ENCODE measurements around the gene GGN.
"Not testable (repeated sequence)": the region's sequence is repeated elsewhere in the genome, so short reads cannot be mapped to it uniquely, and the experiment has no call there.

The GGN gene

DNA sequence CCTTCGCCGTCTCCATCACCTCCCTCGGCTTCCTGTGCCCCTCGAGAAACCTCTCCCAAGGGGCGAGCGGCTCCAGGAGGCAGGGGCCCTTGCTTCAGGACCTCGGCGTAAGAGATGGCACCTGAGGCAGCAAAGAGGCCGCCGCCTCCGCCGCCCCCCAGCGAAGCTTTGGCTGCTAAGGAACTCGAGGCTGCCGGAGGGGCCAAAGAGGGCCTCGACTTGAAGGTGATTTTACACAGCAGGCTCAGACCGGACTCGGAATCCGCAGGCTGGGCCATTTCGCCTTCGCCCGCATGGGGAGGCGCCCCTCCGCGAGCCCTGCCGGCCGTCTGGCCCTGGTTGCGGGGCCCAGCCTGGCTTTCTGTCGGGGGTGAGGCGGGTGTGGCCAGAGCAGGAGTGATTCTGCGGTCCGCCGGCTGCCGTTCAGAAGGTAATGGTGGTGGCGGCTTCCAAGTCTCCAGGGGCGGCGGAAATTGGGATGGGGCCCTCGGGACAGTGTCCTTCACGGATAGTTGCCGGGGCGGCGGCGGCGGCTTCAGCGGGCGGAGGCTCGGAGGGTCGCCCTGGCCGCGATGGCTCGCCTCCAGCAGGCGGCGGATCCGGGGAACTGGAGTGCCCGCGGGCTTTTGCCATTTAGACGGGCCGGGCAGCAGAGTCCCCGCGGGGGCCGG, 1.4 kb downstream of the GGN start:
- DNase-seq (ENCODE audit: low read depth in 2 of 2) = no peak

DNA sequence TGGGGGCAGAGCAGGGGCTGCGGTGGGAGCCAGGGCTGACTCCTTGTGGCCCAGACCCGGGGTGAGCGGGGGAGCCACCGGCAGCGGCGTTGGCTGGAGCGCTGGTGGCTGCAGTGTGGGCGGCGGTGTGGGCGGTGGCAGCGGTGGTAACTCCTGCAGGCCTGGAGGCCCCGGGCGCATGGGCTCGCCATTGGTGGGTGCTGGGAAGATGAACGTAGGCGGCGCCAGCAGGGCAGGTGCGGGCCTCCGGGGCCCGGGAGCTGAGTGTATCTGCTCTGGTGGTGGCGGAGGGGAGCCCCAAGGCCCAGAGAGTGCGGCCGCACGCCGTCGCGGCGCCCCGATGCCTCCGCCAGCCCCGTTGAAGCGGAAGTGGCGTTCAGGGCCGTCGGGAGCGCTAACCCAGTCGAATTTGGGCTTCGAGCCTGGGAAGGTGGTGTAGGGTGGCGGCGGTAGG, 2.0 kb downstream of the GGN start:
- DNase-seq (ENCODE audit: low read depth in 2 of 2) = no peak

DNA sequence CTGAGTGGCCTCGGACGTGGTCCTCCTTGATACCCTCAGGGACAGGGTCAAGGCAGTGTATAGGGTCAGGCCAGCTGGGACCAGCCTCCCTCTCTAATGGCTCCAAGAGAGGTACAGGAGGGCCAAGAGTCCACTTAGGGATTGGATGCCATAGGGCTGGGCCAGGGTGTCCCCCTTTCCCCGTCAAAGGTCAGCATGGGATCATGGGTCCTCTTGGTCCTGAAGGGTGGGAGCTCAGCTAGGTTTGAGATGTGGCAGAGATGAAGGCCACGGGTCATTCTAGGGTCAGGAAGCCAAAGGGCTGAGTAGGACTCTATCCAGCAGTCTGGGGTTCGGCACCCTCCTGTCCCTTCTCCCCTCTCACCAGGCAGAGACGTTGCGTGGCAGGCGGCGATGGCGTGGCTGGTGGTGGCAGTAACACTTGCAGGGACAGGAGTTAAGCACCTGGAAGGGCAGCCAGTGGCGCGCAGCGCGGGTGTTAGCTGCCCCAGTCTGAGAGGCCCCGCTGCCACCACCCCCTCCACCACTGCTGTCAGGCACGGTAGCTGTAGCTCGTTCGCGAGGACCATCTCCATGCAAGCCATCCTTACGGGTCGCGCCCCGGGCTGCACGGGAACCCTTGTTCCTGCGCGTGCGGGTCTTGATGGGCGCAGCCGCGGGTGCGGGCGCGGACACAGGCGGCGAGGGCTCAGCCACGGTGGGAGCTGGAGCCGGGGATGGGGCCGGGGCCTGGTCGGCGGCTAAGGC, 2.6 kb downstream of the GGN start:
- DNase-seq (ENCODE audit: low read depth in 2 of 2) = no peak

DNA sequence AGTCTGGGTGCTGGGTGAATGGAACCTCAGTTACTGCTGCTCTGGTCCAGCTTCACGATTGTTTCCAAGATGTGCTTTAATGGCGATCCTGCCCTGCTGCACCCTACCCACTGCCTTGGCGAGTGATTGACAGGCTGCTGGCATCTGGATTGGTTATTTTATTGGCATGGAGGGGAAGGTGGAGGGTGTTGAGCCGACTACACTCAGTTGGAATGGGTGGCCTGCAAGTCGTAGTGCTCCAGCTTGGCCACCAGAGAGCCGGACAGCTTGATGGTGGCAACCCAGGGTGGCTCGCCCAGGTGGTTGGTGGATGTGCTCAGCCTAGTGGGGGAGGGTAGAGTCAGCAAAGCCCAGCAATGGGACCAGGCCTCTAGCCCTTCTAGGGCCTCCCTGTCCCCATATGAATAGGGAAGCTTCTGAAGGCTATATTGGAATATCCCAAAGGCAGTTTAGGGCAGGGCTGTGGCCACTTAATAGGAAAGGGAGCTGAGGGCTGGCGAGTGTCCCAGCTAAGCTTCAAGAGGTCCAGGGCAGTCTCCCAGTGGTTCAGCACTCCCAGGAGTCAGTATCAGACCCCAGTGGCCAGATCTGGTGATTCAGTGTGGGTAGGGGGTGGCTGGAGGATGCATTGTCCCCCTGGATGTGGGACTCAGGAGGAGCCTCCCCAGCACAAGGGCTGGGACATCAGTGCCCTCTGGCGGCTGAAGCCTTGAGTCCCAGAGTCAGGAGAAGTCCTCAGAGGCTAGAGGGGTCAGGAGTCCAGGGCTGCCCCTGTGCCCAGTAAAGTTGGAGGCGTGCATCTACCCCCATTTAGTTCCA, 3.4 kb downstream of the GGN start:
- no peak for DNase-seq (ENCODE audit: low read depth in 2 of 2)

DNA sequence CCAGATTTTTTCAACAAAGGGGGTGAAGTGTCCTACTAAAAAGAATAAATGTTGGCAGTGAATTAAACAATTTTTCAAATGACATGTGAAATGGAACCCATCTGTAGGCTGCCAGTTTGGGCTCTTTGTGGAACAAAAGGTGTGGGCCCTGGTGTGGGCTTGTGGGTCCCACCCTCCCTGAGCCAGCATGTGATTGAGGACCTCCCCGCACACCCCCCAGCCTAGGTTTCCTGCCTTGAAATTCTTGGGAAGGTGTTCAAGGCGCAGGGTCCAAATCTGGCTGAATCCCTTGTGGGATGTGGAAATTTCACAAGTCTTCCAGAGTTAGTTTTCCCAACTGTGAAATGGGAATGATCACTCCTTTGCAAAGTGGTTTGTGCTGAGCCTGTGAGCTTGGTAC, 4.1 kb downstream of the GGN start:
- no peak for DNase-seq (ENCODE audit: low read depth in 2 of 2)

DNA sequence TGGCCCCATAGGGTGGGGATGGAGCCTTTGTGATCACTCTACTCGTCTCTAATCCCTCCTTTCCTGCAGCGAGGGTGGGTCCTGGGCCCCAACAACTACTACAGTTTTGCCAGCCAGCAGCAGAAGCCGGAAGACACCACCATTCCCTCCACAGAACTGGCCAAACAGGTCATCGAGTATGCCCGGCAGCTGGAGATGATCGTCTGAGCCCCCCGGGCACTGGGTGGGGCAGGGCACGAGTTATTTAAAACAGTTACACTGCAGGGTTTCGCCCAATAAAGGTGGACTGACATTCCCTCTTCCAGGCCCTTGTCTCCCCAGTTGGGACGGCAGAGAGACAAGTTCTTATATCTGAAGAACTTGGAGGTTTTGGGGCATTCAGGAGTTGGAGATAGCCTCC, 4.7 kb downstream of the GGN start:
- DNase-seq (ENCODE audit: low read depth in 2 of 2) = no peak

DNA sequence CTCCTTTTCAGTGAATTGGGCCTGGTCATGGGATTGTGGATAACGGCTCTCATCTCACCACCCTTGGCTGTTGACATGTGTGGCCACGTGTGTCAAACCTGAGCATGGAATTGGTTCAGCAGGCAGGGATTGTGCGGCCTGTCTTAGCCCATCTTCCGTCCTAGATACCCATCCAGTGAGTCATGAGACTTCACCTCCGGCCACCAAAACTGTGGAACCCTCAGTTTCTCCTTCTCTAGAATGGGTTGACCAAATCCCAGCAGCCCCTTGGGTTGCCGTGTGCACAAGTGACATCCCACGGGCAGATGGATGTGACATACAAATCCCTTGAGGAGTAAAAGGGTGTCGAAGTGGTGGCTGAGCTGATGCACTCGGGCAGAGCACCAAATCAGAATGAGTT, 6.7 kb downstream of the GGN start:
- no peak for DNase-seq (ENCODE audit: low read depth in 2 of 2)

DNA sequence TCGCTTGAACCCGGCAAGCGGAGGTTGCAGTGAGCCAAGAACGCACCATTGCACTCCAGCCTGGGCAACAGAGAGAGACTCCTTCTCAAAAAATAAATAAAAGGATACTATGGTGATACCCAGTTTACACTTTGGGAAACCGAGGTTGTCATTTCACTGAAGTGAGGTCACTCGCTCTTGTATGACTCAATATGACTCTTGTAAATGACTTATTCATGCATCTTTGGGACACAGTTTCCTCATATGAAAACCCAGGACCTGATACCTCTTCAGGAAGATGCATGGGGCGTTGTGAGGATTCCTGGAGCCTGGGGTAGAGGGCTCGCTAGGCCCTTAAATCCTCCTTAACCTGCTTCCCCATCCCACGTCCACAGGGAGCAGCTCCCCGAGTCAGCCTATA, 9.0 kb downstream of the GGN start:
- DNase-seq (ENCODE audit: low read depth in 2 of 2) = no peak

DNA sequence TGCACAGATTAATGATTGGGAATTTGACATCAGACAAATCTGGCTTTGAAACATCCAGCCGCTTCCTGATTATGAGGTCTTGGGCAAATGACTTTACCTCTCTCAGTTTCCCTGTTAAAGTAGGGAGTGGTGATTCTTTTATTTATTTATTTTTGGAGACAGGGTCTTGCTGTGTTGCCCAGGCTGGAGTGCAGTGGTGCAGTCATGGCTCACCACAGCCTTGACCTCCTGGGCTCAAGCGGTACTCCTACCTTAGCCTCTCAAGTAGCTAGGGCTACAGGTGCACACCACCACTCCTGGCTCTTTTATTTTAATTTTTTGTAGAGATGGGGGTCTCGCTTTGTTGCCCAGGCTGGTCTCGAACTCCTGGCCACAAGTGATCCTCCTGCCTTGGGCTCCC, 10.8 kb downstream of the GGN start:
- DNase-seq (ENCODE audit: low read depth in 2 of 2) = no peak

DNA sequence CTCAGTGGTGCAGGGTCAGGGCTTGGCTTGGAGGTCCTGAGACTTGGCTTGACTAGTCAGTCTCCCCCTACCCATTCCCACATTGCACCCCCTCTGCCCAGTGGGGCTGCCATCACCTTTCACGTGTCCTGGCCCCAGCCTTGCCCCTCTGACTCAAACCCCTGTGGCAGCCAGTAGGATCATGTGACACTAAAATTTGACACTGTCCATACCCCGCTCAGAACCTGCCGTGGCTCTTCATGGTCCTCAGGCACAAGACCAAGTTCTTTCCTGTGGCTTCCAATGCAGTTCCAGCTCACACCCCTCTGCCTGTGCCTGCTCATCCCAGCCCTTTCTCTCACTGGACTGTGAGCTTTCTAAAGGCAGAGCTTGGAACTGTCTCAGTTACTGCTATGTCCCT, 11.3 kb downstream of the GGN start:
- DNase-seq (ENCODE audit: low read depth in 2 of 2) = no peak

DNA sequence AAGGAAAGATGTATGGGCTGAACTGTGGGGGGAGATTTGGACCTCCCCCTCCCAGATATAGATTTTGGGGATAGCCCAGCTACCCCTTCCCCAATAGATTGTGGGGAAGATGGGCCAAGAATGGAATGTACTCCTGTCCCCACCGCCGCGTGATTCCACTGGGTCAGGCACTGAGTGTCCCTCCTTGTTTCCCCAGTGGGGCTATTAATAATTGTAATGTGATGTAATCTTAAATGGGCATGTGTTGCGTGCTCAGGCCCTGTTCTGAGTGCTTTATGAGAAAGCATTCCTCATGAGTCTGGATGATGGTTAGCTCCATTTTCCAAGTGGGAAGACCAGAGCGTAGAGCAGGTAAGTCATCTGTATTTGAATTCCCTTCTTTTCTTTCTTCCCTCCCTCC, 12.1 kb downstream of the GGN start:
- DNase-seq (ENCODE audit: low read depth in 2 of 2) = no peak

DNA sequence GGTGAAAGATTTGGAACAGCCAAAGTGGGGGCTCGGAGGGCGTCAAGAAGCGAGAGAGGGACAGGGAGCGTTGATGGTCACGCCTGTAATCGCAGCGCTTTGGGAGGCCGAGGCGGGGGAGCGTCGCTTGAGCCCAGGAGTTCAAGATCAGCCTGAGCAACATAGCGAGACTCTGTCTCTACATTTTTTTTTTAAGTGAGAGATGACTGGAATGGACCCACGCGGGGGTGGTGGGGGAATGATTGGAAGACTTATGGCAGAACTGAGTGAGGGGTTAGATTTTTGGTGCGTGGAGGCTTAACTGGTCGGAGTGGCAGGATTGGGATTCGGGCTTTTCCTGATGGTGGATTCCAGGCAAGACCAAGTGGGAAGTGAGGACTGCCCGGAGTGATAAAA, 12.7 kb downstream of the GGN start:
- no peak for DNase-seq (ENCODE audit: low read depth in 2 of 2)

DNA sequence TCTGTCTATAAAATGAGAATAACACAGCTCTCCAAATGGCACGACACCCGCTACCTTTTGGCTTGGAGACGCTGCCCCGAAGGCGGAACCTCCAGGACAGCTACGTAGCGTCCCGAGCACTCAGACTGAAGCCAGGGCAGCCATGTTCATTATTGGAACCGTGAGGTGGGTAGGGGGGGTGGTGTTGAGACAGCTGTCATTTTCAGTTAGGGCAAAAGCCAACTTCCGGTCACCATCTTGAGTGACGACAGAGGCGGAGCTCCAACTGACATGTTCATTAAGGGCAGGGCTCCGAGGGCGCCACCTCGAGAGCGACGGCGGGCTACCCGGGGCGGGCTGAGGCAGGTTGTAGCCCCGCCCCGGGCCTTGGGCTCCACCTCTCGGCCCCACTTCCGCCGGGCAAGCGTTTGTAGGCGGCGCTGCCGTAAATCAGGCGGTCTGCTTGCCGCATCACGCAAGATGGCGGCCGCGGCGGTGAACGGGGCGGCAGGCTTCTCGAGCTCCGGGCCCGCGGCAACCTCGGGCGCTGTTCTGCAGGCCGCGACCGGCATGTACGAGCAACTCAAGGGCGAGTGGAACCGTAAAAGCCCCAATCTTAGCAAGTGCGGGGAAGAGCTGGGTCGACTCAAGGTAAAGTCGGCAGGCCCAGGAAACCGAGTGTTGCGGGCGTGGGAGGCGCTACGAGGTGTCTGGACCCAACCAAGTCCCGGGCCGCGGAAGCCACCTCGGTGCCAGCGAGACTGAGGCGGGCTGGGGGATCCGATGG, 13.3 kb downstream of the GGN start, which contains the start of gene PSMD8:
TSS of gene PSMD8 (plus strand) at position 240 of the 766 bp plus-strand sequence. CDS start at position 271, 31 bp downstream.
- peak; percentile 93 to 94 for DNase-seq (ENCODE audit: low read depth in 2 of 2)

DNA sequence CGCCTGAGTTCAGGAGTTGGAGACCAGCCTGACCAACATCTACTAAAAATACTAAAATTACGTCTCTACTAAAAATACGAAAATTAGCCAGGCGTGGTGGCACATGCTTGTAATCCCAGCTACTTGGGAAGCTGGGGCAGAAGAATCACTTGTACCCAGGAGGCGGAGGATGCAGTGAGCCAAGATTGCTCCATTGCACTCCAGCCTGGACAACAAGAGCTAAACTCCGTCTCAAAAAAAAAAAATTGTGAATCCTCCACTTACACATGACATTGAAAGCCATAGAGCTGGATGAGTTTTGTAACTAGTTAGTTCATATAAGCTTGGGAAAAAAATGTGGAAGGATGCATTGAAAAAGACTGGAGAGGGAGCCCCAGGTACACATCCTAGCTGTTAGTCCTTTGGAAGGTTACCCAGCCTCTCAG, 13.9 kb downstream of the GGN start:
- no peak for DNase-seq (ENCODE audit: low read depth in 2 of 2)

DNA sequence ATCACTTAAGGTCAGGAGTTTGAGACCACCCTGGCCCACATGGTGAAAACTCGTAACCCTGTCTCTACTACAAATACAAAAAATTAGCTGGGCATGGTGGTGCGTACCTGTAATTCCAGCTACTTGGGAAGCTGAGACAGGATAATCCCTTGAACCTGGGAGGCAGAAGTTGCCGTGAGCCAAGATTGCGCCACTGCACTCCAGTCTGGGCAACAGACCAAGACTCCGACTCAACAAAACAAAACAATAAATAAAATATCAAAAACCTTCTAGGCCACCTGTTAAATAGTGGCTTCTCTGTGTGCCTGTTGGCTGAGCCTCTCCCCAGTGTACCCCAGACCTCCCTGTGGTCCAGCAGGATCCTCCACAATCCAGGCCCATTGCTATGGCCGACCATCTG, 16.8 kb downstream of the GGN start:
- no peak for DNase-seq (ENCODE audit: low read depth in 2 of 2)

DNA sequence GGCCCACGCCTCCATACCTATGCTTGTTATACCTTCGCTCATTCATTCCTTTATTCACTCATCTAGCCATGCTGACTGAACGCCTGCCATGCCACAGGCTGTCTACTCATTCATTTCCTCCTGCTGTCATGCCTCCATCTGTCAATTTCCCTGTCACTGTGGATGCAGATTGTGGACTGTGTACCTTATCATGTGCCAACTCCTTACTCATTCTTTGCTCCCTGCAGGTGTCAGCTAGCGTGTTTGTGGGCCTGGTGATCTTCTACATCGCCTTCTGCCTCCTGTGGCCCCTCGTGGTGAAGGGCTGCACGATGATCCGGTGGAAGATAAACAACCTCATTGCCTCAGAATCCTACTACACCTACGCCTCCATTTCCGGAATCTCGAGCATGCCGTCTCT, 17.5 kb downstream of the GGN start:
- DNase-seq (ENCODE audit: low read depth in 2 of 2) = no peak

DNA sequence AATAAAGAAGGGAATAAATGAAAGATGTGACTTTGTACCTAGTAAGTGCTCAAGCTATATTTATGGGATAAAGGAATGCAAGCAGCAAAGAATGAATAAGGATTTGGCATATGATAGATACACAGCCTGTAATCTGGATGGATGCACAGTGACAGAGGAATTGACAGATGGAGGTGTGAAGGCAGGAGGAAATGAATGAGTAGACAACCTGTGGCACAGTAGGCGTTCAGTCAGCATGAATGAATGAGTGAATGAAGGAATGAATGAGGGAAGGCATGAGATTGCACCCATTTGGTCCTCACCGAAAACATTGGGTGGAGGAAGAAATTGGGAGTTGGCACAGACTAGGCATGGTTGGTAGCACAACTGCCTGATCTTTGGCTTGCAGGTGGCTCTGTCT, 18.2 kb downstream of the GGN start:
- DNase-seq (ENCODE audit: low read depth in 2 of 2) = no peak

DNA sequence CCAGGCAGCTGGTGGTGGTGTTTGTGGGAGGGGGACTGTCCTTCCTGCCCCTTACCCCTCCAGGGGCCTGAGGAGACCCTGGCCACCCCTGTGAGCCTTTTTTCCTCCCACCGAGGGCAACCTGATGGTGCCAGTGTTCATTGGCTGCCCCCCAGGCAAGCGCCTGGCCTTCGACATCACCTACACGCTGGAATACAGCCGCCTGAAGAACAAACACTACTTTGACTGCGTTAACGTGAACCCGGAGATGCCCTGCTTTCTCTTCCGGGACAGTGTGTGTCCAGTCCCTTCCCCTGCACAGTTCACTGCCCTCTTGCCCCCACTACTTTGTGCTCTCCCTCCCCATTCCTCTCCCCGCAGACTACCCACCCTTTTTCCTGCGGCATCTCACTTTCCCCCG, 20.8 kb downstream of the GGN start:
- DNase-seq (ENCODE audit: low read depth in 2 of 2) = no peak

DNA sequence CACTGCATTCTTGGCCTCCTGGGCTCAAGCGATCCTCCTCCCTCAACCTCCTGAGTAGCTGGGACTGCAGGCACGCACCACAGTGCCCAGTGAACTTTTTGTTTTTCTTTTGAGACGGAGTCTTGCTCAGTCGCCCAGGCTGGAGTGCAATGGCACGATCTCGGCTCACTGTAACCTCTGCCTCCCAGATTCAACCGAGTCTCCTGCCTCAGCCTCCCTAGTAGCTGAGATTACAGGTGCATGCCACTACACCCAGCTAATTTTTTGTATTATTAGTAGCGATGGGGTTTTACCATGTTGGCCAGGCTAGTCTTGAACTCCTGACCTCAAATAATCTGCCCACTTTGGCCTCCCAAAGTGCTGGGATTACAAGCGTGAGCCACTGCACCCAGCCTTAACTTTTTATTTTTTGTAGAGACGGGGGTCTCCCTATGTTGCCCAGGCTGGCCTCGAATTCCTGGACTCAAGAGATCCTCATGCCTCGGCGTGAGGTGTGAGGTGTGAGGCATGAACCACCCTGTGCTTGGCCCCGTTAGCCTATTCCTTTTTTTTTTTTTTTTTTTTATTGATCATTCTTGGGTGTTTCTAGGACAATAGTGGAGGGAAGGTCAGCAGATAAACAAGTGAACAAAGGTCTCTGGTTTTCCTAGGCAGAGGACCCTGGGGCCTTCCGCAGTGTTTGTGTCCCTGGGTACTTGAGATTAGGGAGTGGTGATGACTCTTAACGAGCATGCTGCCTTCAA, 24.7 kb downstream of the GGN start:
- DNase-seq (ENCODE audit: low read depth in 2 of 2) = not testable (repeated sequence)

DNA sequence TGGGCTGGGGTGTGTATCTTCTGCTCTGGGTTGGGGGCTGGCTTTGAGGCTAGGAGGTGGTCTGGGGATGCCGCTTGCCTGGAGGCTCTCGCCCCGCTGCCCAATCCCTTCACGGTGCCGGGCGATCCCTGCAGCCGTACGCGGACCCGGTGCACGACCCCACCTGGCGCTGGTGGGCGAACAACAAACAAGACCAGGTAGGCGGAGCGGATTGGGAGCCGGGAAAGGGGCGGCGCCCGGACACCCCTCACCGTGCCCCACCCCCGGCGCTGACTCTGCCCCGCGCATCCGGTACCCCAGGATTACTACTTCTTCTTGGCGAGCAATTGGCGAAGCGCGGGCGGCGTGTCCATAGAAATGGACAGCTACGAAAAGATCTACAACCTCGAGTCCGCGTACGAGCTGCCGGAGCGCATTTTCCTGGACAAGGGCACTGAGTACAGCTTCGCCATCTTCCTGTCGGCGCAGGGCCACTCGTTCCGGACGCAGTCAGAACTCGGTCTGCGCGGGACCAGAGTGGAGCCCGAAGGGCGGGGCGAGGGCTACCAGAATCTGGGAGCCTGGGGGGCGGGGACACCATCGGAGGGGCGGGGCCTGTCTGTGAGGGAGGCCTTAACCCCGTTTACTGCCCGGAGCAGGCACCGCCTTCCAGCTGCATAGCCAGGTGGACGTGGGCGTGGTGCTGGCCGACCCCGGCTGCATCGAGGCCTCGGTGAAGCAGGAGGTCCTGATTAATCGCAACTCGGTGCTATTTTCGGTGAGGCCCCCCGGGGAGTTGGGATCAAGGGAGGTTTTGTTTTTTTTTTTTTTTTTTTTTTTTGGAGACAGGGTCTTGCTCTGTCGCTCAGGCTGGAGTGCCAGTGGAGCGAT, 25.5 kb downstream of the GGN start:
- DNase-seq (ENCODE audit: low read depth in 2 of 2) = no peak

Measured in fibroblast of skin of left biceps (primary cell).